ENCODE results near the gene B4GALT4.
"Not testable (repeated sequence)": the region's sequence is repeated elsewhere in the genome, so short reads cannot be mapped to it uniquely, and the experiment has no call there.

The B4GALT4 gene

DNA sequence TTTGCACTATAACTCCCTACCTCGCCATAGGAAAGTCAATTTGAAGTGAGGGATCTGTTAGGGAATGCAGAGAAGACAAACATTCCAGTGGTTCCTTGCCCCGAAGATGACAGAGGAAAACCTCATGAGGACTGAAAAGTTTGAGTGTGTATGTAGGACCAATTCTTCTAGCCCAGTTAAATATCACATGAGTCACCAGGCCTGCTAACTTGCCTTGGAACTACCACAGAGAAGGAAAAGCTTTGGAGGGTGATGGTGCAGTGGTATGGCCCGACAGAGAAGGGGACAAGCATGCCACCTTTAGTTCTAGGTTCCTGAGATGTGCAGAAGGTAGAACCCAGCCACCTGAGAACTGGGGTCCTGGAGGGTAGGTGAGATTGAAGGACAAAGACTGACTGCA, 69.9 kb downstream of the B4GALT4 start:
- intact Hi-C loops (cut with DNase I): no loop called here
- DNase-seq: no peak

DNA sequence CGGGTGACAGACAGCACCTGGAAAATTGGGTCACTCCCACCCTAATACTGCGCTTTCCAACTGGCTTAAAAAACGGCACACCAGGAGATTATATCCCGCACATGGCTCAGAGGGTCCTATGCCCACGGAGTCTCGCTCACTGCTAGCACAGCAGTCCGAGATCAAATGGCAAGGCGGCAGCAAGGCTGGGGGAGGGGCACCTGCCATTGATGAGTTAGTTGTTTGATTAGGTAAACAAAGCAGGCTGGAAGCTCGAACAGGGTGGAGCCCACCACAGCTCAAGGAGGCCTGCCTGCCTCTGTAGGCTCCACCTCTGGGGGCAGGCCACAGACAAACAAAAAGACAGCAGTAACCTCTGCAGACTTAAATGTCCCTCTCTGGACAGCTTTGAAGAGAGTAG, 75.9 kb downstream of the B4GALT4 start:
- intact Hi-C loops (cut with DNase I); DNase-seq: not testable (repeated sequence)

All from head of caudate nucleus (tissue), 42 donors.